DND-41 (cell line): Measurements from ENCODE around the gene SPATA17.

Experiments
- EZH2 ChIP-seq: IDR thresholded peaks from 3 replicates; pipeline ENCODE4 v1.6.1; 2012; ENCODE audit warnings: borderline replicate concordance, low read depth, mild to moderate bottlenecking, moderate library complexity, low read length, inconsistent platforms; ENCODE audit not compliant: severe bottlenecking
- TF ChIP-seq, protein P1 (sequence below): IDR thresholded peaks from 2 replicates; pipeline ENCODE4 v1.5.1; 2012; ENCODE audit warnings: borderline replicate concordance, low read length, moderate library complexity, mild to moderate bottlenecking; ENCODE audit not compliant: poor library complexity, severe bottlenecking; ENCODE audit errors: extremely low read depth

DNA sequence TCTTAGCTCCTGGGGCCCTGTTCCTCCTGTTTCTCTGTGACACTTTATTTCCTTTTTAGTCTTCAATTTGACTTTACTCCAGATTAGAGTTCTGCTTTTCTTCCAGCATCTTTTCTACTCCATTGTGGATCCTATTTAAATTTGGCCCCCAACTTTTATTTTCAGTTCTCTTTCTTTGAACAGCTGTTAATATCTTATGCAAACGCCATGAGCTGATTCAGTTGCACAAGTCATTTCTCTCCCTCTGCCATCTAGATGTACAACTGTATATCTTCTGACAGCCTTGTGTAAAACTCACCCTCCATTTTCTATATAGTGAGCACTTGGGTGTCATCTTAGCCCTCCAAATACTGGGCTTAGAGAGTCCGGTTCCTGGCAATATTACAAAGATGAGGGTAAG is 42.2 kb downstream of the SPATA17 start:
- no peak for TF ChIP-seq EZH2
- TF ChIP-seq, protein P1, sequence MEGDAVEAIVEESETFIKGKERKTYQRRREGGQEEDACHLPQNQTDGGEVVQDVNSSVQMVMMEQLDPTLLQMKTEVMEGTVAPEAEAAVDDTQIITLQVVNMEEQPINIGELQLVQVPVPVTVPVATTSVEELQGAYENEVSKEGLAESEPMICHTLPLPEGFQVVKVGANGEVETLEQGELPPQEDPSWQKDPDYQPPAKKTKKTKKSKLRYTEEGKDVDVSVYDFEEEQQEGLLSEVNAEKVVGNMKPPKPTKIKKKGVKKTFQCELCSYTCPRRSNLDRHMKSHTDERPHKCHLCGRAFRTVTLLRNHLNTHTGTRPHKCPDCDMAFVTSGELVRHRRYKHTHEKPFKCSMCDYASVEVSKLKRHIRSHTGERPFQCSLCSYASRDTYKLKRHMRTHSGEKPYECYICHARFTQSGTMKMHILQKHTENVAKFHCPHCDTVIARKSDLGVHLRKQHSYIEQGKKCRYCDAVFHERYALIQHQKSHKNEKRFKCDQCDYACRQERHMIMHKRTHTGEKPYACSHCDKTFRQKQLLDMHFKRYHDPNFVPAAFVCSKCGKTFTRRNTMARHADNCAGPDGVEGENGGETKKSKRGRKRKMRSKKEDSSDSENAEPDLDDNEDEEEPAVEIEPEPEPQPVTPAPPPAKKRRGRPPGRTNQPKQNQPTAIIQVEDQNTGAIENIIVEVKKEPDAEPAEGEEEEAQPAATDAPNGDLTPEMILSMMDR, result no peak
